Mesodermal cell (in vitro differentiated cells): Measurements from ENCODE around the gene MPST. TPM values are rescaled to one million over a fixed set of nuclear protein-coding genes. Genes with fewer than 3 reads are reported as not detected.

Experiments
- H3K27ac ChIP-seq: 2 replicates; pipeline ENCODE4 v1.7.0; 2013; ENCODE audit warnings: mild to moderate bottlenecking, low read depth, low read length, moderate library complexity; ENCODE audit not compliant: severe bottlenecking
- H3K36me3 ChIP-seq: 2 replicates; pipeline ENCODE4 v1.7.1; 2013; ENCODE audit warnings: mild to moderate bottlenecking, low read length, moderate library complexity; ENCODE audit not compliant: control insufficient read depth, insufficient read depth
- H3K4me1 ChIP-seq: one replicate; pipeline ENCODE4 v1.7.1; 2013; ENCODE audit warnings: mild to moderate bottlenecking, low read length; ENCODE audit not compliant: insufficient read depth, control insufficient read depth, poor library complexity, severe bottlenecking
- H3K4me3 ChIP-seq: 2 replicates; pipeline ENCODE4 v1.7.0; 2013; ENCODE audit warnings: low read length, control low read depth, mild to moderate bottlenecking; ENCODE audit not compliant: insufficient read depth, poor library complexity, severe bottlenecking; ENCODE audit errors: extremely low read depth
- H3K9me3 ChIP-seq: 2 replicates; pipeline ENCODE4 v1.7.1; 2013; ENCODE audit warnings: mild to moderate bottlenecking, low read length, moderate library complexity; ENCODE audit not compliant: control insufficient read depth
- WGBS, 2 experiments: methylation state at CpG; one replicate each; pipeline ENCODE4 v1.1.5; 2013; ENCODE audit warnings: missing lambda C conversion rate in 2 of 2; ENCODE audit not compliant: insufficient coverage in 2 of 2; 5-methylcytosine and 5-hydroxymethylcytosine counted together
- polyA plus RNA-seq, 2 experiments: library from polyadenylated mRNA; stranded (reverse); fragments of 50-300 nt; gene quantifications; one replicate each; pipeline ENCODE4 v1.2.3, GENCODE V29; 2013

MPST gene
- 92.4 TPM for polyA plus RNA-seq (2013, experiment 1 of 2)
- 76.8 TPM for polyA plus RNA-seq (2013, experiment 2 of 2)

DNA sequence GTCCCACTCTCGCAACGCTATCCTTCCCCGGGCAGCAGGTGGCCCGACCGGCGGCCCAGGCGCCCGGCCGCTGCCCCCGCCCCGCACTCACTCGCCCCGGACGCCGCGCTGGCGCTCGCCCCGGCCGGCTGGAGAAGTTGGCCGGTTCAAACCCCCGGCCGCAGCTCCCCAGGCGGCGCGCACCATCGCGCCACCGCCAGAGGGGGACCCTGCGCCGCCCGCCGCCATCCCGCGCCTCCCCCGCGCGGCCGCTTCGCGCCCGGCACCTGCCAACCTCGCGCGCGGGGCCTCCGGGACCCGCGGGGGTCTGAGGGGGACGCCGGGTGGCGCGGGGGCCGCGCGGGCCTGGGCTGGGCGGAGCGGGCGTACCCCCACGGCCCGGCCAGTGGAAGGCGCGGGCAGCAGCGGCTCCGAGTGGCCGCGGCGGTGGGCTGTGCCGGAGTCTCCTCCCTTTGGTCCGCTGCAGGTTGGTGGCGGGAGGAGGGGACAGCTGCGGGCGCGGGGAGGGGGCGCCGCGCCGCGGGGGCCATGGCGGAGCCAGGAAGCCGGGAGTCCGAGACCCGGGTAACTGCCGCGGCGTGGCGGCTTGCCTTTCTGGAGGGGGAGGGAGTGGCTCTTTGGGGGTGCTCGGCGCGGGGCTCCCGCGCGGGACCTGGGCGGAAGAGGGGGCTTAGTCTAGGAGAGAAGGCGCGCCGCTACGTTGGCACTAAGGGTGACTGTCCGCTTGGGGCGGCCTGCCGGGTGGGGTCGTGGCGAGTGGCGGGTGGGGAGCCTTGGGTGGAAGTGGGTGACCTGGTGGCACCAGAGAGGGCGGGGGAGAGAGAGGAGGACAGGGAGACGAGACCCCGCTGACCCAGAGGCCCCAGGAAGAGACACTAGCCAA lies at the start of gene MPST, which contains the start of gene TST:
Gene MPST, plus strand, starts transcription at position 434 of the 883 bp plus-strand sequence. Its CDS starts 95 bp downstream, at position 529.
Gene TST, minus strand, starts transcription at position 139 of the 883 bp plus-strand sequence. CDS start 715 bp downstream, outside the sequence.
- WGBS, 2 experiments: 0% methylated on average over 64 to 68 of the region's 107 CpGs
- Histone ChIP-seq H3K4me1 (peaks cover 15% of the 10 kb centered on the region), H3K4me3 (peak within 1 kb of the TSS; percentile 97), H3K36me3 (peaks cover 37% of the 10 kb centered on the region), H3K27ac (peak within 1 kb of the TSS; percentile 79), H3K9me3 (no peaks in the 10 kb centered on the region)

- Histone ChIP-seq H3K36me3 (no peaks in the 10 kb centered on the region), H3K9me3 (no peaks in the 10 kb centered on the region), H3K27ac (no peak overlapping the region), H3K4me1 (no peaks in the 10 kb centered on the region), H3K4me3 (no peak overlapping the region)
- 90 to 91% methylated on average over 16 to 18 of the region's 19 CpGs for WGBS, 2 experiments
Measured at GRCh38 chr22:36971341-36972125, 48.0 kb upstream of the MPST start.

GRCh38 chr22:36976606-36977005 lies 42.9 kb upstream of the MPST start:
- WGBS, 2 experiments: 97% methylated on average over 4 of the region's 4 CpGs
- H3K27ac ChIP-seq: no peak overlapping the region
- H3K9me3 ChIP-seq: no peaks in the 10 kb centered on the region
- H3K4me3 ChIP-seq: no peak overlapping the region
- no peaks in the 10 kb centered on the region for H3K4me1 ChIP-seq
- no peaks in the 10 kb centered on the region for H3K36me3 ChIP-seq

DNA sequence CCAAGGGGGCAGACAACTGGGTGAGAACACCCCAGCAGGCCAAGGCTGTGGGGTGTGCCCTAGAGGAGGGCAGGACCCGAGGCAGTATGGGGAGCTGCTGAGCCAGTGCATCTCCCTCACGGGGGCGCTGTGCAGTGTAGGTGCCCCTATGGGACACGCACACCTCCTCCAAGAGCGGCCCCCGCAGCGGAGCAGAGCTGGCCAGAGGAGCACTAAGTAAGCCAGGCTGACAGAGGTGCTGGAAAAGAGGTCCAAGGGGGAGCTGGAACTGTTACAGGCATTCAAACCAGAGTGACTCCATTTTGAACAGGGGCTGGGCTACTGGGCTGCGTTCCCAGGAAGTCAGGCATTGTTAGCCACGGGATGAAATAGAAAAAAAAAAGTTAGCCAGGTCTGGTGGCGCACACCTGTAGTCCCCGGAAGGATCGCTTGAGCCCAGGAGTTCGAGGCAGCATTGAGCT lies 42.1 kb upstream of the MPST start:
- Histone ChIP-seq H3K36me3 (no peaks in the 10 kb centered on the region), H3K4me3 (no peak overlapping the region), H3K9me3 (no peaks in the 10 kb centered on the region), H3K27ac (no peak overlapping the region), H3K4me1 (no peaks in the 10 kb centered on the region)
- 74 to 76% methylated on average over 11 to 12 of the region's 13 CpGs for WGBS, 2 experiments

GRCh38 chr22:36977947-36978660 lies 41.4 kb upstream of the MPST start:
- Histone ChIP-seq H3K4me3 (no peak overlapping the region), H3K9me3 (no peaks in the 10 kb centered on the region), H3K4me1 (no peaks in the 10 kb centered on the region), H3K27ac (no peak overlapping the region), H3K36me3 (no peaks in the 10 kb centered on the region)
- WGBS, 2 experiments: 25 to 26% methylated on average over 13 of the region's 18 CpGs

- WGBS, 2 experiments: 89 to 90% methylated on average over 6 to 7 of the region's 13 CpGs
- H3K36me3 ChIP-seq: no peaks in the 10 kb centered on the region
- H3K4me3 ChIP-seq: no peak overlapping the region
- H3K4me1 ChIP-seq: no peaks in the 10 kb centered on the region
- H3K27ac ChIP-seq: no peak overlapping the region
- no peaks in the 10 kb centered on the region for H3K9me3 ChIP-seq
Measured at GRCh38 chr22:36979016-36979910, 40.3 kb upstream of the MPST start.

GRCh38 chr22:36981247-36981775 lies 38.2 kb upstream of the MPST start:
- WGBS, 2 experiments: 91 to 93% methylated on average over 11 to 12 of the region's 16 CpGs
- no peaks in the 10 kb centered on the region for H3K36me3 ChIP-seq
- H3K4me3 ChIP-seq: no peak overlapping the region
- no peak overlapping the region for H3K27ac ChIP-seq
- no peaks in the 10 kb centered on the region for H3K4me1 ChIP-seq
- H3K9me3 ChIP-seq: peaks cover 12% of the 10 kb centered on the region

DNA sequence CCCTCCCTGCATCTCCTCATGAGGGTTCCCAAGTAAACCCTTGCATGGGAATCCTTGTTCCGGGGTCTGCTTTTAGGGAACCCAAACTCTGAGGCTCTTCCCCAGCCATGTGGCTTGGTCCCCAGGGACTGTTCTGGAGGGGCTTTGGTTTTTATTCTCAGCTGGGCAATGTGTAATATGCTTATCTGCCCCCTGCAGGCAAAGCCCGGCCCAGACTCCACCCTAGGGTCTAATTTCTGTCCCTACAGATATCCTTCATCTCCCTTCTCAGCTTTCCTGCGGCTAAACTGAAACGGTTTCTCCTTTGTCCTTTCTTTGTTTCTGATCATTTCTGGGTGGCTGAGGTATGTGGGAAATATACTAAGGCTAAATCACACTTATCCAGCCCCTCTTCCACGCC lies 37.4 kb upstream of the MPST start:
- Histone ChIP-seq H3K27ac (no peak overlapping the region), H3K4me3 (no peak overlapping the region), H3K4me1 (no peaks in the 10 kb centered on the region), H3K36me3 (no peaks in the 10 kb centered on the region), H3K9me3 (peaks cover 13% of the 10 kb centered on the region)
- WGBS, 2 experiments: 80 to 100% methylated on average over 1 of the region's 5 CpGs

DNA sequence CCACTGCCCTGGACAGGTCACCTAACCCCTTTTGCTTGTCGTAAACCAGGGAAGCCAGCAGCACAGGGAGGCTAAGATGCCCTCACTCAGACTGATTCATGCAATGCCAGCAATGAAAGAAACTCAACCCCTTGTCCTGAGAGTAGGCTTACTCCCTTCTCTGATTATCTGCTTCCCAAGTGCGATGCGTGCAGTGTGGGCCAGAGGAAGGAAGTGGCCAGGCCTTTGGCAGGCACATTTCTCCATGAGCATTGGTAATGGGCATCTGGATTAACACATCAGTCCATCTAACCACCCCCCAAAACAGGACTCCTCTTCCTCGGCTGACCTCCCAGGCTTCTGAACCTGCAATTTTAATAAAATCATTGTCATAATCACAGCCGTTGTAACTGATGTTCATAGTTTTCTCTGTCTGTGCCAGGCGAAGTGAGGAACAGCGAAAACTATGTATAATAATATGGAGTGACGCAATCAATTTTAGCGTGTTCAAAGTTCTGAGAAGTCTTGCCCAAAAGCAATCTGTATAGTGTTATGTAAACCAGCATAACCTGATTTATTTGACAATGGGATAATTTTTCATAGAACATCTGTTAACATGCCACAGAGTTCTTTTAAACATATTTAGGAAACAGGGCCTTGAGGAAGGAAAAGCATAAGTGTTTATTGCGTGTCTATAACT lies 34.2 kb upstream of the MPST start:
- H3K27ac ChIP-seq: no peak overlapping the region
- no peaks in the 10 kb centered on the region for H3K36me3 ChIP-seq
- no peak overlapping the region for H3K4me3 ChIP-seq
- H3K4me1 ChIP-seq: no peaks in the 10 kb centered on the region
- 90 to 100% methylated on average over 5 to 6 of the region's 10 CpGs for WGBS, 2 experiments
- H3K9me3 ChIP-seq: peaks cover 13% of the 10 kb centered on the region
